8988T (cell line): Measurements from ENCODE around the gene FOXD4L4.
"Not testable (repeated sequence)": the region's sequence is repeated elsewhere in the genome, so short reads cannot be mapped to it uniquely, and the experiment has no call there.

ENCODE experiments used
- DNase-seq: peaks from one replicate; pipeline ENCODE4 v3.0.0; 2011

Gene FOXD4L4

DNA sequence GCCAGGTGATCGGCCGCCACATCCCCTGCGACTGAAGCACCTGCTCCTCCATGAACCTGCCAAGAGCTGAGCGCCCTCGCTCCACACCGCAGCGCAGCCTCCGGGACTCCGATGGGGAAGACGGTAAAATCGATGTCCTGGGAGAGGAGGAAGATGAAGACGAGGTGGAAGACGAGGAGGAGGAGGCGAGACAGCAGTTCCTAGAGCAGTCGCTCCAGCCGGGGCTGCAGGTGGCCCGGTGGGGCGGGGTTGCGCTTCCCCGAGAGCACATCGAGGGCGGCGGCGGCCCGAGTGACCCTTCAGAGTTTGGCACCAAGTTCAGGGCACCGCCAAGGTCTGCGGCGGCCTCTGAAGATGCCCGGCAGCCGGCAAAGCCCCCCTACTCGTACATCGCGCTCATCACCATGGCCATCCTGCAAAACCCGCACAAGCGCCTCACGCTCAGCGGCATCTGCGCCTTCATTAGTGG lies at the start of gene FOXD4L4:
TSS of gene FOXD4L4 (plus strand) at position 51 of the 469 bp plus-strand sequence. CDS start at position 51, 0 bp downstream.
- not testable (repeated sequence) for DNase-seq

- not testable (repeated sequence) for DNase-seq
Observed at GRCh38 chr9:65703550-65703949, 33.4 kb upstream of the FOXD4L4 start.

- DNase-seq: not testable (repeated sequence)
Observed at GRCh38 chr9:65714445-65714844, 22.5 kb upstream of the FOXD4L4 start.

- DNase-seq: not testable (repeated sequence)
Observed at GRCh38 chr9:65738133-65738532, 1.2 kb downstream of the FOXD4L4 start.
